SK-N-SH treated with all-trans-retinoic acid at 6 μM for 48 hours (cell line): ENCODE results near the gene DNAJC6.

ENCODE experiments used
- ATAC-seq: fragments of 200-7000 bp; cut with Tn5 transposase; 3 replicates; pipeline ENCODE4 v1.9.1; 2020; ENCODE audit warnings: mild to moderate bottlenecking, moderate library complexity
- ARNTL ChIP-seq: fragments of 450-650 bp; formaldehyde crosslinking; IDR thresholded peaks from 2 replicates; pipeline ENCODE4 v1.5.0; 2020; ENCODE audit warnings: low read depth, mild to moderate bottlenecking, moderate library complexity, borderline replicate concordance
- BACH2 ChIP-seq: fragments of 250-450 bp; sonication (Bioruptor Pico); IDR thresholded peaks from 2 replicates; pipeline ENCODE4 v1.9.0; 2021; ENCODE audit warnings: mild to moderate bottlenecking, borderline replicate concordance
- CREB5 ChIP-seq: fragments of 250-450 bp; sonication (Bioruptor Pico); IDR thresholded peaks from 2 replicates; pipeline ENCODE4 v1.5.1; 2020; ENCODE audit warnings: low read depth, mild to moderate bottlenecking, moderate library complexity
- CSDC2 ChIP-seq: fragments of 250-450 bp; sonication (Bioruptor Pico); IDR thresholded peaks from 2 replicates; pipeline ENCODE4 v1.5.0; 2020; ENCODE audit warnings: mild to moderate bottlenecking, moderate library complexity
- CSRNP3 ChIP-seq: fragments of 250-450 bp; sonication (Bioruptor Pico); IDR thresholded peaks from 2 replicates; pipeline ENCODE4 v1.5.1; 2021; ENCODE audit warnings: mild to moderate bottlenecking, moderate library complexity
- ESRRG ChIP-seq: fragments of 250-450 bp; sonication (Bioruptor Pico); IDR thresholded peaks from 2 replicates; pipeline ENCODE4 v1.6.1; 2021; ENCODE audit warnings: mild to moderate bottlenecking
- GLIS3 ChIP-seq: fragments of 250-450 bp; sonication (Bioruptor Pico); IDR thresholded peaks from 2 replicates; pipeline ENCODE4 v1.5.0; 2020; ENCODE audit warnings: mild to moderate bottlenecking, moderate library complexity
- ISL1 ChIP-seq: fragments of 250-450 bp; sonication (Bioruptor Pico); IDR thresholded peaks from 2 replicates; pipeline ENCODE4 v2.1.2; 2022; ENCODE audit warnings: mild to moderate bottlenecking, moderate library complexity
- OSR1 ChIP-seq: fragments of 250-450 bp; sonication (Bioruptor Pico); IDR thresholded peaks from 2 replicates; pipeline ENCODE4 v1.8.0; 2022; ENCODE audit warnings: moderate library complexity, mild to moderate bottlenecking, inconsistent platforms
- PATZ1 ChIP-seq: fragments of 250-450 bp; sonication (Bioruptor Pico); IDR thresholded peaks from 2 replicates; pipeline ENCODE4 v1.8.0; 2020; ENCODE audit warnings: mild to moderate bottlenecking, moderate library complexity, borderline replicate concordance
- POU6F1 ChIP-seq: fragments of 250-450 bp; sonication (Bioruptor Pico); IDR thresholded peaks from 2 replicates; pipeline ENCODE4 v1.8.0; 2021; ENCODE audit warnings: low read depth, mild to moderate bottlenecking, moderate library complexity, borderline replicate concordance
- RARB ChIP-seq: fragments of 250-450 bp; sonication (Bioruptor Pico); IDR thresholded peaks from 2 replicates; pipeline ENCODE4 v1.8.0; 2021; ENCODE audit warnings: mild to moderate bottlenecking, moderate library complexity
- SNAI2 ChIP-seq: fragments of 250-450 bp; sonication (Bioruptor Pico); IDR thresholded peaks from 2 replicates; pipeline ENCODE4 v1.5.0; 2020; ENCODE audit warnings: mild to moderate bottlenecking, moderate library complexity
- TCF4 ChIP-seq: fragments of 250-450 bp; sonication (Bioruptor Pico); IDR thresholded peaks from 2 replicates; pipeline ENCODE4 v1.8.0; 2021; ENCODE audit warnings: mild to moderate bottlenecking, moderate library complexity, borderline replicate concordance
- TOX ChIP-seq: fragments of 250-450 bp; sonication (Bioruptor Pico); IDR thresholded peaks from 2 replicates; pipeline ENCODE4 v1.8.0; 2021; ENCODE audit warnings: mild to moderate bottlenecking, moderate library complexity, borderline replicate concordance
- TSHZ2 ChIP-seq: fragments of 250-450 bp; sonication (Bioruptor Pico); IDR thresholded peaks from 2 replicates; pipeline ENCODE4 v1.5.0; 2020; ENCODE audit warnings: mild to moderate bottlenecking, moderate library complexity
- ZC3H10 ChIP-seq: fragments of 250-450 bp; sonication (Bioruptor Pico); IDR thresholded peaks from 2 replicates; pipeline ENCODE4 v1.5.1; 2021; ENCODE audit warnings: mild to moderate bottlenecking, moderate library complexity
- ZFP3 ChIP-seq: fragments of 250-450 bp; sonication (Bioruptor Pico); IDR thresholded peaks from 2 replicates; pipeline ENCODE4 v1.5.0; 2020; ENCODE audit warnings: mild to moderate bottlenecking, moderate library complexity
- ZFP30 ChIP-seq: fragments of 450-650 bp; formaldehyde crosslinking; IDR thresholded peaks from 2 replicates; pipeline ENCODE4 v1.5.0; 2022; ENCODE audit warnings: mild to moderate bottlenecking, moderate library complexity
- ZNF565 ChIP-seq: fragments of 450-650 bp; formaldehyde crosslinking; conservative IDR thresholded peaks from 2 replicates; pipeline ENCODE4 v1.5.0; 2020; ENCODE audit warnings: low read depth, mild to moderate bottlenecking, moderate library complexity
- ZNF8 ChIP-seq: fragments of 450-650 bp; formaldehyde crosslinking; IDR thresholded peaks from 2 replicates; pipeline ENCODE4 v1.5.0; 2020; ENCODE audit warnings: mild to moderate bottlenecking, moderate library complexity

The DNAJC6 gene

GRCh38 chr1:65260851-65261473 lies 48.4 kb upstream of the DNAJC6 start:
- TF ChIP-seq ZFP30 (CRISPR knock-in tag): no peak
- no peak for TF ChIP-seq ARNTL (CRISPR knock-in tag)
- no peak for TF ChIP-seq GLIS3 (CRISPR knock-in tag)
- no peak for TF ChIP-seq ISL1 (CRISPR knock-in tag)
- no peak for TF ChIP-seq CSRNP3 (CRISPR knock-in tag)
- no peak for TF ChIP-seq ZNF8 (CRISPR knock-in tag)
- TF ChIP-seq ZC3H10 (CRISPR knock-in tag): no peak
- no peak for TF ChIP-seq TCF4 (CRISPR knock-in tag)
- TF ChIP-seq ZNF565 (CRISPR knock-in tag): no peak
- ATAC-seq: peak; percentile 74

GRCh38 chr1:65263286-65263685 lies 46.1 kb upstream of the DNAJC6 start:
- TF ChIP-seq SNAI2 (no peak), CREB5 (CRISPR knock-in tag) (no peak), OSR1 (CRISPR knock-in tag) (no peak), PATZ1 (CRISPR knock-in tag) (no peak), TOX (CRISPR knock-in tag) (no peak), ESRRG (CRISPR knock-in tag) (no peak), POU6F1 (CRISPR knock-in tag) (no peak), ZFP3 (no peak), ISL1 (CRISPR knock-in tag) (no peak), BACH2 (CRISPR knock-in tag) (no peak), RARB (CRISPR knock-in tag) (no peak), CSDC2 (CRISPR knock-in tag) (no peak), ZNF565 (CRISPR knock-in tag) (no peak), GLIS3 (CRISPR knock-in tag) (no peak), TSHZ2 (CRISPR knock-in tag) (no peak), ZNF8 (CRISPR knock-in tag) (no peak)
- ATAC-seq: no peak
